Endothelial cell of umbilical vein (primary cell): Measurements from ENCODE around the gene TKFC. TPM values are rescaled to one million over a fixed set of nuclear protein-coding genes. Genes with fewer than 3 reads are reported as not detected.

Experiments used
- BruUV-seq: library from RNA; stranded (reverse); fragments of 400-500 nt; replicated peaks from 2 replicates; lab custom pipeline; 2021; lab: Mats Ljungman, UMichigan
- CTCF ChIA-PET: fragments of 300-600, 350-600 bp; sonication (Branson Sonifier 250); formaldehyde crosslinking; loops from one replicate; lab custom pipeline; 2021; ENCODE audit warnings: antibody characterized with exemption, inconsistent platforms; lab: Charles Lee
- POLR2A ChIA-PET: fragments of 300-600, 350-600 bp; sonication (Branson Sonifier 250); formaldehyde crosslinking; loops from one replicate; lab custom pipeline; 2021; ENCODE audit warnings: antibody characterized with exemption, inconsistent platforms; lab: Charles Lee
- DNase-seq: peaks from one replicate; pipeline ENCODE4 v3.0.0-alpha.2; 2011; ENCODE audit warnings: low read depth, low spot score
- FAIRE-seq: peaks from 2 replicates; lab custom pipeline; 2011; peaks lifted over from hg19 to GRCh38; lab: Jason Lieb, UNC
- H2AFZ ChIP-seq: 2 replicates; pipeline ENCODE4 v1.6.0; 2012; ENCODE audit warnings: low read depth, low read length, control low read depth, inconsistent platforms
- H3K27ac ChIP-seq: 2 replicates; pipeline ENCODE4 v1.5.1; 2011; ENCODE audit warnings: low read depth, mild to moderate bottlenecking, control low read depth, low read length, moderate library complexity; ENCODE audit not compliant: insufficient read depth
- H3K27me3 ChIP-seq, 2 experiments: 2 replicates each; pipeline versions ENCODE4 v1.6.0 to v1.6.1; 2011; ENCODE audit warnings: low read length in 2 of 2, mixed read lengths in 1 of 2; ENCODE audit not compliant: control insufficient read depth in 2 of 2, insufficient read depth in 2 of 2
- H3K36me3 ChIP-seq, 2 experiments: 2 replicates in 1 of 2; 3 replicates in 1 of 2; pipeline ENCODE4 v1.5.1; 2011; ENCODE audit warnings: low read length in 2 of 2, mild to moderate bottlenecking in 1 of 2, moderate library complexity in 1 of 2; ENCODE audit not compliant: control insufficient read depth in 2 of 2, insufficient read depth in 2 of 2; ENCODE audit errors: extremely low read depth in 1 of 2
- H3K4me1 ChIP-seq: 3 replicates; pipeline ENCODE4 v1.5.1; 2011; ENCODE audit warnings: mild to moderate bottlenecking, low read length; ENCODE audit not compliant: control insufficient read depth, insufficient read depth; ENCODE audit errors: extremely low read depth
- H3K4me2 ChIP-seq: 2 replicates; pipeline ENCODE4 v1.6.1; 2011; ENCODE audit warnings: low read length, control low read depth, mixed read lengths; ENCODE audit not compliant: insufficient read depth
- H3K4me3 ChIP-seq, 3 experiments: fragments of 200-600 bp in 1 of 3; sonication (generic), shearing (Covaris generic) in 1 of 3; replicated peaks in 1 of 3; 2 replicates each; pipeline ENCODE4 v1.5.1; 2011 to 2016; ENCODE audit warnings: control low read depth in 3 of 3, low read length in 3 of 3, mild to moderate bottlenecking in 2 of 3, inconsistent platforms in 1 of 3, low read depth in 1 of 3, moderate library complexity in 1 of 3; ENCODE audit not compliant: insufficient read depth in 1 of 3
- H3K79me2 ChIP-seq: 2 replicates; pipeline ENCODE4 v1.6.0; 2012; ENCODE audit warnings: low read length, inconsistent platforms; ENCODE audit not compliant: control insufficient read depth, insufficient read depth
- H3K9ac ChIP-seq: replicated peaks from 2 replicates; pipeline ENCODE3; 2011; ENCODE audit warnings: low read length, control low read depth; ENCODE audit not compliant: insufficient read depth; ENCODE audit errors: extremely low read depth
- H3K9me1 ChIP-seq: replicated peaks from 3 replicates; pipeline ENCODE4 v1.6.0; 2011; ENCODE audit warnings: mild to moderate bottlenecking, low read length; ENCODE audit not compliant: control insufficient read depth, insufficient read depth; ENCODE audit errors: extremely low read depth
- H3K9me3 ChIP-seq: replicated peaks from 2 replicates; pipeline ENCODE4 v1.5.1; 2012; ENCODE audit warnings: low read length, inconsistent platforms; ENCODE audit not compliant: control insufficient read depth, insufficient read depth
- H4K20me1 ChIP-seq: replicated peaks from 2 replicates; pipeline ENCODE3; 2011; ENCODE audit warnings: mild to moderate bottlenecking, low read length; ENCODE audit not compliant: control insufficient read depth, insufficient read depth; ENCODE audit errors: extremely low read depth
- EZH2 ChIP-seq: IDR thresholded peaks from 2 replicates; pipeline ENCODE4 v1.6.1; 2012; ENCODE audit warnings: borderline replicate concordance, low read depth, mild to moderate bottlenecking, moderate library complexity, low read length, inconsistent platforms; ENCODE audit not compliant: severe bottlenecking
- FOS ChIP-seq: IDR thresholded peaks from 2 replicates; pipeline ENCODE4 v1.6.1; 2011; ENCODE audit warnings: mild to moderate bottlenecking, low read length, moderate library complexity, borderline replicate concordance; ENCODE audit not compliant: insufficient read depth
- GATA2 ChIP-seq: IDR thresholded peaks from 2 replicates; pipeline ENCODE4 v1.7.0; 2011; ENCODE audit warnings: low read depth, mild to moderate bottlenecking, moderate library complexity, mixed read lengths, low read length; ENCODE audit not compliant: insufficient read length, insufficient read depth
- JUN ChIP-seq: IDR thresholded peaks from 2 replicates; pipeline ENCODE4 v1.6.1; 2011; ENCODE audit warnings: borderline replicate concordance, low read depth; ENCODE audit not compliant: insufficient read length, insufficient read depth
- MYC ChIP-seq: IDR thresholded peaks from one replicate; pipeline ENCODE4 v1.6.1; 2011; ENCODE audit warnings: mild to moderate bottlenecking, low read depth, low read length
- POLR2A ChIP-seq: IDR thresholded peaks from 2 replicates; pipeline ENCODE4 v1.6.1; 2012; ENCODE audit warnings: low read depth, mild to moderate bottlenecking, control low read depth, low read length
- POLR2AphosphoS5 ChIP-seq: IDR thresholded peaks from 2 replicates; pipeline ENCODE4 v1.6.1; 2012; ENCODE audit warnings: low read depth, mild to moderate bottlenecking, control low read depth, low read length, moderate library complexity; ENCODE audit not compliant: insufficient read depth
- dilution Hi-C: fragments of 300-500 bp; cut with MboI; formaldehyde crosslinking; loops from one replicate; pipeline ENCODE4 v1.15.0; 2019; ENCODE audit warnings: low sequenced_read_pairs; ENCODE audit not compliant: extremely low pct_ligation_motif_present
- intact Hi-C: fragments of 100-400 bp; cut with micrococcal nuclease; formaldehyde crosslinking; loops from one replicate; pipeline ENCODE4 v1.10.0; 2022
- polyA plus RNA-seq, 4 experiments: library from polyadenylated mRNA; depleted of rRNA in 3 of 4; stranded (reverse) in 3 of 4; unstranded in 1 of 4; fragments of >200 nt; gene quantifications; 2 replicates each; pipeline versions ENCODE4 v1.2.1 to v1.2.3, GENCODE V29; 2011 to 2012; ENCODE audit warnings: missing spikeins in 1 of 4
- total RNA-seq: library from RNA; stranded (reverse); gene quantifications from 2 replicates; pipeline ENCODE4 v1.2.3, GENCODE V29; 2021
- TF ChIP-seq, protein P1 (sequence below), 2 donors: IDR thresholded peaks; 1 replicate in 1 of 2; 2 replicates in 1 of 2; pipeline ENCODE4 v1.5.1; 2011; ENCODE audit warnings: low read length in 2 of 2, mild to moderate bottlenecking in 2 of 2, moderate library complexity in 2 of 2, control low read depth in 1 of 2, inconsistent platforms in 1 of 2, low read depth in 1 of 2; ENCODE audit not compliant: insufficient read depth in 1 of 2; ENCODE audit errors: extremely low read depth in 1 of 2
- TF ChIP-seq, protein P2 (sequence below): IDR thresholded peaks from 2 replicates; pipeline ENCODE4 v1.6.1; 2011; ENCODE audit not compliant: insufficient read depth, insufficient read length

The TKFC gene
- total and polyA plus RNA-seq, 2 donors (not counting 3 experiments of a cell fraction or from before 2014, with no cell fraction given) = 30.8 to 31.7 TPM

DNA sequence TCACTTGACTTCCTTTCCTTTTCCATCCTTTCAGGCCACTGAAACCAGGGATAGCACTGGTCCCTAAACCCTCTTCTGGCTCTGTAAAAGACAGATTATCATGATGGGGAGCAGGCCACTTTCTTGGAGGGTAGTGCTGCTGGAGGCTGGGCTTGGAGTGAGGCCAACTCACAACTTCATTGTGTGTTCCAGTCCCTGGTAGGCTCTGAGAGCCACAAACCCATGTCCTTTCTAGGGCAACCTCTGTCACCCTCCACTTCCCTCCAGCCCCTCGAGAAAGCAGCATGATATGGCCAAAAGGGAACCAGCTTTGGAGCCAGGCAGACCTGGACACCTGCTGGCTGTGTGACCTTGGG lies 2.3 kb downstream of the TKFC start:
- dilution Hi-C loops (no loop called here), intact Hi-C loops (loop anchor here (10.0 kb wide), 1 partner anchor 81 kb away; no protein-coding TSS in a partner anchor)
- no TSS peak for BruUV-seq
- Histone ChIP-seq H3K9me3 (no peaks in the 10 kb centered on the region), H2AFZ (no peak overlapping the region), H3K27ac (no peak overlapping the region), H3K4me2 (no peak overlapping the region), H3K4me1 (peaks cover 10% of the 10 kb centered on the region), H3K27me3 (no peaks in the 10 kb centered on the region), H3K36me3 (peaks cover 0 to 2% of the 10 kb centered on the region in 2 experiments), H3K9ac (no peak overlapping the region), H3K4me3 (no peak overlapping the region), H3K9me1 (no peaks in the 10 kb centered on the region), H3K79me2 (peaks cover 25% of the 10 kb centered on the region), H4K20me1 (no peaks in the 10 kb centered on the region)
- ChIA-PET POLR2A (interaction anchor here (1.7 to 2.6 kb wide), 2 partner anchors 26 to 27 kb away, joined by 8 to 11 read pairs; partner anchors contain the start of genes CYB561A3 and TMEM138), CTCF (interaction anchor here (1.2 to 8.0 kb wide), 9 partner anchors 23 to 111 kb away, joined by 3 to 345 read pairs (median 9); partner anchors contain the start of genes CYB561A3 and TMEM138)
- FAIRE-seq (no peak), DNase-seq (no peak)
- TF ChIP-seq EZH2 (no peak), POLR2A (no peak), POLR2AphosphoS5 (no peak), GATA2 (no peak), FOS (no peak), JUN (no peak), MYC (no peak)
- TF ChIP-seq, protein P1, sequence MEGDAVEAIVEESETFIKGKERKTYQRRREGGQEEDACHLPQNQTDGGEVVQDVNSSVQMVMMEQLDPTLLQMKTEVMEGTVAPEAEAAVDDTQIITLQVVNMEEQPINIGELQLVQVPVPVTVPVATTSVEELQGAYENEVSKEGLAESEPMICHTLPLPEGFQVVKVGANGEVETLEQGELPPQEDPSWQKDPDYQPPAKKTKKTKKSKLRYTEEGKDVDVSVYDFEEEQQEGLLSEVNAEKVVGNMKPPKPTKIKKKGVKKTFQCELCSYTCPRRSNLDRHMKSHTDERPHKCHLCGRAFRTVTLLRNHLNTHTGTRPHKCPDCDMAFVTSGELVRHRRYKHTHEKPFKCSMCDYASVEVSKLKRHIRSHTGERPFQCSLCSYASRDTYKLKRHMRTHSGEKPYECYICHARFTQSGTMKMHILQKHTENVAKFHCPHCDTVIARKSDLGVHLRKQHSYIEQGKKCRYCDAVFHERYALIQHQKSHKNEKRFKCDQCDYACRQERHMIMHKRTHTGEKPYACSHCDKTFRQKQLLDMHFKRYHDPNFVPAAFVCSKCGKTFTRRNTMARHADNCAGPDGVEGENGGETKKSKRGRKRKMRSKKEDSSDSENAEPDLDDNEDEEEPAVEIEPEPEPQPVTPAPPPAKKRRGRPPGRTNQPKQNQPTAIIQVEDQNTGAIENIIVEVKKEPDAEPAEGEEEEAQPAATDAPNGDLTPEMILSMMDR (IDR thresholded peaks at IDR 0.05; ENCODE audit: extremely low read depth in 1 of 2, insufficient read depth in 1 of 2, low read depth in 1 of 2, low read length in 2 of 2) = no peak
- TF ChIP-seq, protein P2, sequence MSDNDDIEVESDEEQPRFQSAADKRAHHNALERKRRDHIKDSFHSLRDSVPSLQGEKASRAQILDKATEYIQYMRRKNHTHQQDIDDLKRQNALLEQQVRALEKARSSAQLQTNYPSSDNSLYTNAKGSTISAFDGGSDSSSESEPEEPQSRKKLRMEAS = no peak
